Measurements from ENCODE around the gene ERBB2. TPM values are rescaled to one million over a fixed set of nuclear protein-coding genes. Genes with fewer than 3 reads are reported as not detected.
A peak's percentile ranks its signal among the peaks of the same experiment; 100 is the strongest.

Gene ERBB2
- total and polyA plus RNA-seq, 2 of the 13 experiments (the other 11 are each of a cell fraction or from before 2014, with no cell fraction given) = 57.7 to 64.1 TPM

- TF ChIP-seq, protein P1, sequence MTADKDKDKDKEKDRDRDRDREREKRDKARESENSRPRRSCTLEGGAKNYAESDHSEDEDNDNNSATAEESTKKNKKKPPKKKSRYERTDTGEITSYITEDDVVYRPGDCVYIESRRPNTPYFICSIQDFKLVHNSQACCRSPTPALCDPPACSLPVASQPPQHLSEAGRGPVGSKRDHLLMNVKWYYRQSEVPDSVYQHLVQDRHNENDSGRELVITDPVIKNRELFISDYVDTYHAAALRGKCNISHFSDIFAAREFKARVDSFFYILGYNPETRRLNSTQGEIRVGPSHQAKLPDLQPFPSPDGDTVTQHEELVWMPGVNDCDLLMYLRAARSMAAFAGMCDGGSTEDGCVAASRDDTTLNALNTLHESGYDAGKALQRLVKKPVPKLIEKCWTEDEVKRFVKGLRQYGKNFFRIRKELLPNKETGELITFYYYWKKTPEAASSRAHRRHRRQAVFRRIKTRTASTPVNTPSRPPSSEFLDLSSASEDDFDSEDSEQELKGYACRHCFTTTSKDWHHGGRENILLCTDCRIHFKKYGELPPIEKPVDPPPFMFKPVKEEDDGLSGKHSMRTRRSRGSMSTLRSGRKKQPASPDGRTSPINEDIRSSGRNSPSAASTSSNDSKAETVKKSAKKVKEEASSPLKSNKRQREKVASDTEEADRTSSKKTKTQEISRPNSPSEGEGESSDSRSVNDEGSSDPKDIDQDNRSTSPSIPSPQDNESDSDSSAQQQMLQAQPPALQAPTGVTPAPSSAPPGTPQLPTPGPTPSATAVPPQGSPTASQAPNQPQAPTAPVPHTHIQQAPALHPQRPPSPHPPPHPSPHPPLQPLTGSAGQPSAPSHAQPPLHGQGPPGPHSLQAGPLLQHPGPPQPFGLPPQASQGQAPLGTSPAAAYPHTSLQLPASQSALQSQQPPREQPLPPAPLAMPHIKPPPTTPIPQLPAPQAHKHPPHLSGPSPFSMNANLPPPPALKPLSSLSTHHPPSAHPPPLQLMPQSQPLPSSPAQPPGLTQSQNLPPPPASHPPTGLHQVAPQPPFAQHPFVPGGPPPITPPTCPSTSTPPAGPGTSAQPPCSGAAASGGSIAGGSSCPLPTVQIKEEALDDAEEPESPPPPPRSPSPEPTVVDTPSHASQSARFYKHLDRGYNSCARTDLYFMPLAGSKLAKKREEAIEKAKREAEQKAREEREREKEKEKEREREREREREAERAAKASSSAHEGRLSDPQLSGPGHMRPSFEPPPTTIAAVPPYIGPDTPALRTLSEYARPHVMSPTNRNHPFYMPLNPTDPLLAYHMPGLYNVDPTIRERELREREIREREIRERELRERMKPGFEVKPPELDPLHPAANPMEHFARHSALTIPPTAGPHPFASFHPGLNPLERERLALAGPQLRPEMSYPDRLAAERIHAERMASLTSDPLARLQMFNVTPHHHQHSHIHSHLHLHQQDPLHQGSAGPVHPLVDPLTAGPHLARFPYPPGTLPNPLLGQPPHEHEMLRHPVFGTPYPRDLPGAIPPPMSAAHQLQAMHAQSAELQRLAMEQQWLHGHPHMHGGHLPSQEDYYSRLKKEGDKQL (CRISPR knock-in tag; IDR thresholded peaks at IDR 0.05; ENCODE audit: low read depth) = peak; percentile 66
- TF ChIP-seq, protein P2, sequence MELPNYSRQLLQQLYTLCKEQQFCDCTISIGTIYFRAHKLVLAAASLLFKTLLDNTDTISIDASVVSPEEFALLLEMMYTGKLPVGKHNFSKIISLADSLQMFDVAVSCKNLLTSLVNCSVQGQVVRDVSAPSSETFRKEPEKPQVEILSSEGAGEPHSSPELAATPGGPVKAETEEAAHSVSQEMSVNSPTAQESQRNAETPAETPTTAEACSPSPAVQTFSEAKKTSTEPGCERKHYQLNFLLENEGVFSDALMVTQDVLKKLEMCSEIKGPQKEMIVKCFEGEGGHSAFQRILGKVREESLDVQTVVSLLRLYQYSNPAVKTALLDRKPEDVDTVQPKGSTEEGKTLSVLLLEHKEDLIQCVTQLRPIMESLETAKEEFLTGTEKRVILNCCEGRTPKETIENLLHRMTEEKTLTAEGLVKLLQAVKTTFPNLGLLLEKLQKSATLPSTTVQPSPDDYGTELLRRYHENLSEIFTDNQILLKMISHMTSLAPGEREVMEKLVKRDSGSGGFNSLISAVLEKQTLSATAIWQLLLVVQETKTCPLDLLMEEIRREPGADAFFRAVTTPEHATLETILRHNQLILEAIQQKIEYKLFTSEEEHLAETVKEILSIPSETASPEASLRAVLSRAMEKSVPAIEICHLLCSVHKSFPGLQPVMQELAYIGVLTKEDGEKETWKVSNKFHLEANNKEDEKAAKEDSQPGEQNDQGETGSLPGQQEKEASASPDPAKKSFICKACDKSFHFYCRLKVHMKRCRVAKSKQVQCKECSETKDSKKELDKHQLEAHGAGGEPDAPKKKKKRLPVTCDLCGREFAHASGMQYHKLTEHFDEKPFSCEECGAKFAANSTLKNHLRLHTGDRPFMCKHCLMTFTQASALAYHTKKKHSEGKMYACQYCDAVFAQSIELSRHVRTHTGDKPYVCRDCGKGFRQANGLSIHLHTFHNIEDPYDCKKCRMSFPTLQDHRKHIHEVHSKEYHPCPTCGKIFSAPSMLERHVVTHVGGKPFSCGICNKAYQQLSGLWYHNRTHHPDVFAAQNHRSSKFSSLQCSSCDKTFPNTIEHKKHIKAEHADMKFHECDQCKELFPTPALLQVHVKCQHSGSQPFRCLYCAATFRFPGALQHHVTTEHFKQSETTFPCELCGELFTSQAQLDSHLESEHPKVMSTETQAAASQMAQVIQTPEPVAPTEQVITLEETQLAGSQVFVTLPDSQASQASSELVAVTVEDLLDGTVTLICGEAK (IDR thresholded peaks at IDR 0.05) = peak; percentile 80
- TF ChIP-seq, protein P2 (CRISPR knock-in tag; IDR thresholded peaks at IDR 0.05) = 0 out of 2 replicates have a peak, but pooled peaks have one; percentile 59
- peak; percentile 57; the same call in 1 of the 2 replicates for TF ChIP-seq ZNF780A (CRISPR knock-in tag; IDR thresholded peaks at IDR 0.05)
- TF ChIP-seq ZFY (CRISPR knock-in tag; IDR thresholded peaks at IDR 0.05) = peak; percentile 68
- no peak for TF ChIP-seq TMF1 (CRISPR knock-in tag; IDR thresholded peaks at IDR 0.05; ENCODE audit: low read depth)
- TF ChIP-seq ZBTB4 (CRISPR knock-in tag; IDR thresholded peaks at IDR 0.05; ENCODE audit: borderline replicate concordance) = no peak
- no peak for TF ChIP-seq JUND (CRISPR knock-in tag; IDR thresholded peaks at IDR 0.05)
- TF ChIP-seq ZNF510 (CRISPR knock-in tag; IDR thresholded peaks at IDR 0.05; ENCODE audit: low read depth) = no peak
Measured at GRCh38 chr17:39687546-39688474, 12.1 kb upstream of the ERBB2 start, which contains the start of gene PGAP3 (continued).
